ENCODE measurements around the gene STT3A. TPM values are rescaled to one million over a fixed set of nuclear protein-coding genes. Genes with fewer than 3 reads are reported as not detected.

STT3A gene
- polyA plus RNA-seq, 3 donors from 2014 or later = 59.3 to 109 (median 100) TPM

GRCh38 chr11:125637840-125638239 lies 45.2 kb downstream of the STT3A start:
- no peak overlapping the region for H3K27ac Mint-ChIP-seq
- no peaks in the 10 kb centered on the region for H3K4me1 Mint-ChIP-seq
- no peak for DNase-seq
- no peak overlapping the region for H3K4me3 Mint-ChIP-seq
- no peaks in the 10 kb centered on the region for H3K9me3 Mint-ChIP-seq
- H3K36me3 Mint-ChIP-seq = peaks cover 0 to 7% (median 4%) of the 10 kb centered on the region in 3 donors
- no peaks in the 10 kb centered on the region for H3K27me3 Mint-ChIP-seq (ENCODE audit: low read depth in 3 of 3)

- Mint-ChIP-seq H3K9me3 (no peaks in the 10 kb centered on the region), H3K27me3 (ENCODE audit: low read depth in 3 of 3) (no peaks in the 10 kb centered on the region), H3K36me3 (peaks cover 0 to 7% (median 4%) of the 10 kb centered on the region in 3 donors), H3K4me3 (no peak overlapping the region), H3K27ac (no peak overlapping the region), H3K4me1 (no peaks in the 10 kb centered on the region)
- DNase-seq = no peak
These were observed 45.7 kb downstream of the STT3A start for GRCh38 chr11:125638315-125638714.

GRCh38 chr11:125645871-125646270 lies 53.2 kb downstream of the STT3A start:
- Mint-ChIP-seq H3K27ac (no peak overlapping the region), H3K4me1 (peaks cover 4 to 7% of the 10 kb centered on the region in 2 donors), H3K27me3 (ENCODE audit: low read depth in 3 of 3) (no peaks in the 10 kb centered on the region), H3K4me3 (no peak overlapping the region), H3K36me3 (peaks cover 0 to 6% (median 0%) of the 10 kb centered on the region in 3 donors), H3K9me3 (no peaks in the 10 kb centered on the region)
- no peak for DNase-seq

- Mint-ChIP-seq H3K4me3 (no peak overlapping the region), H3K27ac (peak overlapping the region in 1 of 6 donors; percentile 26), H3K27me3 (ENCODE audit: low read depth in 3 of 3) (no peaks in the 10 kb centered on the region), H3K9me3 (no peaks in the 10 kb centered on the region), H3K36me3 (peaks cover 0 to 6% (median 3%) of the 10 kb centered on the region in 3 donors), H3K4me1 (peaks cover 4 to 7% of the 10 kb centered on the region in 2 donors)
- no peak for DNase-seq
These were observed 57.0 kb downstream of the STT3A start for GRCh38 chr11:125649465-125650166.

- no peaks in the 10 kb centered on the region for H3K4me1 Mint-ChIP-seq
- peaks cover 5 to 13% (median 8%) of the 10 kb centered on the region in 3 donors for H3K36me3 Mint-ChIP-seq
- H3K4me3 Mint-ChIP-seq = no peak overlapping the region
- DNase-seq = no peak
- peaks cover 0 to 2% (median 0%) of the 10 kb centered on the region in 6 donors for H3K9me3 Mint-ChIP-seq
- no peak overlapping the region for H3K27ac Mint-ChIP-seq
- H3K27me3 Mint-ChIP-seq (ENCODE audit: low read depth in 3 of 3) = no peaks in the 10 kb centered on the region
These were observed 70.0 kb downstream of the STT3A start for GRCh38 chr11:125662689-125663088.

- Mint-ChIP-seq H3K4me1 (no peaks in the 10 kb centered on the region), H3K27ac (no peak overlapping the region), H3K36me3 (peaks cover 5 to 13% (median 8%) of the 10 kb centered on the region in 3 donors), H3K4me3 (no peak overlapping the region), H3K27me3 (ENCODE audit: low read depth in 3 of 3) (no peaks in the 10 kb centered on the region), H3K9me3 (peaks cover 0 to 2% (median 0%) of the 10 kb centered on the region in 6 donors)
- no peak for DNase-seq
These were observed 71.3 kb downstream of the STT3A start for GRCh38 chr11:125663910-125664309.

GRCh38 chr11:125667151-125667550 lies 74.5 kb downstream of the STT3A start:
- peaks cover 0 to 2% (median 0%) of the 10 kb centered on the region in 6 donors for H3K9me3 Mint-ChIP-seq
- H3K36me3 Mint-ChIP-seq = peaks cover 5 to 18% (median 11%) of the 10 kb centered on the region in 3 donors
- no peak overlapping the region for H3K27ac Mint-ChIP-seq
- H3K4me1 Mint-ChIP-seq = no peaks in the 10 kb centered on the region
- H3K27me3 Mint-ChIP-seq (ENCODE audit: low read depth in 3 of 3) = no peaks in the 10 kb centered on the region
- no peak for DNase-seq
- H3K4me3 Mint-ChIP-seq = no peak overlapping the region

- Mint-ChIP-seq H3K9me3 (peaks cover 0 to 2% (median 0%) of the 10 kb centered on the region in 6 donors), H3K4me1 (no peaks in the 10 kb centered on the region), H3K27ac (no peak overlapping the region), H3K27me3 (ENCODE audit: low read depth in 3 of 3) (no peaks in the 10 kb centered on the region), H3K36me3 (peaks cover 5 to 17% (median 8%) of the 10 kb centered on the region in 3 donors), H3K4me3 (no peak overlapping the region)
- DNase-seq = no peak
These were observed 77.5 kb downstream of the STT3A start for GRCh38 chr11:125670172-125670571.

GRCh38 chr11:125671561-125671960 lies 78.9 kb downstream of the STT3A start:
- peaks cover 3 to 16% (median 5%) of the 10 kb centered on the region in 3 donors for H3K36me3 Mint-ChIP-seq
- H3K9me3 Mint-ChIP-seq = peaks cover 0 to 2% (median 0%) of the 10 kb centered on the region in 6 donors
- H3K4me1 Mint-ChIP-seq = no peaks in the 10 kb centered on the region
- DNase-seq = no peak
- no peaks in the 10 kb centered on the region for H3K27me3 Mint-ChIP-seq (ENCODE audit: low read depth in 3 of 3)
- peak overlapping the region in 1 of 6 donors; percentile 8 for H3K27ac Mint-ChIP-seq
- no peak overlapping the region for H3K4me3 Mint-ChIP-seq

Other genes starting within 250 kb of the STT3A start
- gene FEZ1, start 96.6 kb upstream of the STT3A start, polyA plus RNA-seq = 10 to 100 TPM; 66.4 to 77.3 (median 69.9) TPM
- 10 to 100 TPM; 40.9 to 78.6 (median 57.9) TPM for gene EI24, start 23.4 kb upstream of the STT3A start, polyA plus RNA-seq
- gene CHEK1, start 32.3 kb downstream of the STT3A start, polyA plus RNA-seq = 1 to 10 TPM; 2.0 to 2.8 (median 2.4) TPM
- gene ACRV1, start 88.0 kb downstream of the STT3A start, polyA plus RNA-seq = not detected
- gene PATE1, start 153.4 kb downstream of the STT3A start, polyA plus RNA-seq = not detected
- gene PATE2, start 186.0 kb downstream of the STT3A start, polyA plus RNA-seq = not detected
- gene PATE3, start 195.3 kb downstream of the STT3A start, polyA plus RNA-seq = not detected
- gene PATE4, start 240.5 kb downstream of the STT3A start, polyA plus RNA-seq = not detected

Measured in immature natural killer cell (primary cell).